PFSK-1 (cell line): Measurements from ENCODE around the gene ITGA11.

Experiments
- FOXP2 ChIP-seq: optimal IDR thresholded peaks from 2 replicates; pipeline ENCODE3; 2011; ENCODE audit warnings: borderline replicate concordance, control low read depth, inconsistent platforms; ENCODE audit not compliant: insufficient read depth; ENCODE audit errors: extremely low read length, extremely low read depth
- POLR2AphosphoS5 ChIP-seq: IDR thresholded peaks from 2 replicates; pipeline ENCODE4 v1.6.1; 2012; ENCODE audit warnings: low read depth, mild to moderate bottlenecking, control low read depth, low read length, moderate library complexity
- SIN3A ChIP-seq: IDR thresholded peaks from 2 replicates; pipeline ENCODE4 v1.6.1; 2012; ENCODE audit warnings: mild to moderate bottlenecking, low read length, moderate library complexity, borderline replicate concordance; ENCODE audit not compliant: insufficient read depth
- TAF1 ChIP-seq: IDR thresholded peaks from 2 replicates; pipeline ENCODE4 v1.6.1; 2012; ENCODE audit warnings: low read length, control low read depth, borderline replicate concordance; ENCODE audit not compliant: insufficient read depth
- TF ChIP-seq, protein P1 (sequence below), 2 experiments: IDR thresholded peaks; 2 replicates each; pipeline versions ENCODE4 v1.6.1 to v1.8.0; 2011 to 2012; ENCODE audit warnings: low read depth in 2 of 2, low read length in 2 of 2, control low read depth in 1 of 2, inconsistent platforms in 1 of 2, mild to moderate bottlenecking in 1 of 2, moderate library complexity in 1 of 2; ENCODE audit not compliant: insufficient read depth in 1 of 2

Gene ITGA11

DNA sequence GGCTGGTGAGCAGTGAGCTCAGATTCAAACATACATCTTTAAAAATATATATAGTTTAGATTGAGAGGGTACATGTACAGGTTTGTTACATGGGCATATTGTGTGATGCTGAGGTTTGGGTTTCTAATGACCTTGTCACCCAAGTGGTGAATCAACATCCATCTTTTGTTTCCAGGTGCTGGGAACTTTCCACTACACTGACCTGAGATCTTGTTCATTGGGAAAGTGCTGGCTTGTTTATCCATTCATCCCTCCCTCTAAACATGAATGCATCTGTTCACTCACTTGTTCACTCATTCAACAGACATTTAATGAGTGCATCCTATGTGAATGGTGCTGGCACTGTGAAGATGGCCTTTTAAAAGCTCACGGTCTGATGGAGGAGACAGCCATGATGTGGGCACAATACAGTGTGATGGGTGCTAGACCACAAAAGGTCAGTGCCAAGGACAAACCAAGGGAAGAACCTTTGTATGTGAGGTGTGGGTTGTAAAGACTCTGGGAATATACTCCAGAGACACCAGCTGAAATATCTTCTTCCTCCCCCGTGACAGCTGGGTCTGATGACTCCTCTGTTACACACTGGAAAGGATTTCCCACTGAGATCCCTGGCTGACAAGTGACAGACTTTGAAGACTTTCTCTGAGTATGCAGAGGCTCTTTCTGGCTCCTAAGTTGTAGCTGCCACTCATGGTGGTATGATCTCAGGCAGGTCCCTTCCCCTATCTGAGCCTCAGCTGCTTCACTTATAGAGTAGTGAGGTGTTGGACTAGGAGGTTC is 16.2 kb upstream of the ITGA11 start:
- TF ChIP-seq, protein P1, sequence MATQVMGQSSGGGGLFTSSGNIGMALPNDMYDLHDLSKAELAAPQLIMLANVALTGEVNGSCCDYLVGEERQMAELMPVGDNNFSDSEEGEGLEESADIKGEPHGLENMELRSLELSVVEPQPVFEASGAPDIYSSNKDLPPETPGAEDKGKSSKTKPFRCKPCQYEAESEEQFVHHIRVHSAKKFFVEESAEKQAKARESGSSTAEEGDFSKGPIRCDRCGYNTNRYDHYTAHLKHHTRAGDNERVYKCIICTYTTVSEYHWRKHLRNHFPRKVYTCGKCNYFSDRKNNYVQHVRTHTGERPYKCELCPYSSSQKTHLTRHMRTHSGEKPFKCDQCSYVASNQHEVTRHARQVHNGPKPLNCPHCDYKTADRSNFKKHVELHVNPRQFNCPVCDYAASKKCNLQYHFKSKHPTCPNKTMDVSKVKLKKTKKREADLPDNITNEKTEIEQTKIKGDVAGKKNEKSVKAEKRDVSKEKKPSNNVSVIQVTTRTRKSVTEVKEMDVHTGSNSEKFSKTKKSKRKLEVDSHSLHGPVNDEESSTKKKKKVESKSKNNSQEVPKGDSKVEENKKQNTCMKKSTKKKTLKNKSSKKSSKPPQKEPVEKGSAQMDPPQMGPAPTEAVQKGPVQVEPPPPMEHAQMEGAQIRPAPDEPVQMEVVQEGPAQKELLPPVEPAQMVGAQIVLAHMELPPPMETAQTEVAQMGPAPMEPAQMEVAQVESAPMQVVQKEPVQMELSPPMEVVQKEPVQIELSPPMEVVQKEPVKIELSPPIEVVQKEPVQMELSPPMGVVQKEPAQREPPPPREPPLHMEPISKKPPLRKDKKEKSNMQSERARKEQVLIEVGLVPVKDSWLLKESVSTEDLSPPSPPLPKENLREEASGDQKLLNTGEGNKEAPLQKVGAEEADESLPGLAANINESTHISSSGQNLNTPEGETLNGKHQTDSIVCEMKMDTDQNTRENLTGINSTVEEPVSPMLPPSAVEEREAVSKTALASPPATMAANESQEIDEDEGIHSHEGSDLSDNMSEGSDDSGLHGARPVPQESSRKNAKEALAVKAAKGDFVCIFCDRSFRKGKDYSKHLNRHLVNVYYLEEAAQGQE (IDR thresholded peaks at IDR 0.05; ENCODE audit: insufficient read depth in 1 of 2, low read depth in 2 of 2, low read length in 2 of 2) = no peak
- TF ChIP-seq TAF1 (no peak), SIN3A (no peak), POLR2AphosphoS5 (no peak), FOXP2 (no peak)

DNA sequence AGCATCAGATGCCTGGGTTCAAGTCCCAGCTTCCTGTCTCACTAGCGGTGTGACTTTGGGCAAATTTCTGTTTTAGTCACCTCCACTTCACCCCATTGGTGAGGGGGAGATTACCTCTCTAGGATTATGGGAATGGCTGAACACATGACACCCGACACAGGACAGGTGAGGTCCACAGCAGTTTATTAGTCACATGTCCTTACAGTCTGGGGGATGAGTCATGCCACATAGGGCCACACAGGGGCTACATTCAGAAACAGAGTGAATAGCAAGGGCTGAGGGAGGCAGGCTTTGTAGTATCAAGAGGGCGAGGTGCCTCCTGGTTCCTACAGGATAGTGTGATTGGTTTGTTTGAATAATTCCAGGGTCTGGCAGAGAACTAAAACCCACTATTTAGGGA is 15.2 kb upstream of the ITGA11 start:
- no peak for TF ChIP-seq FOXP2
- no peak for TF ChIP-seq SIN3A
- no peak for TF ChIP-seq TAF1
- TF ChIP-seq POLR2AphosphoS5 = no peak
- TF ChIP-seq, protein P1 (IDR thresholded peaks at IDR 0.05; ENCODE audit: insufficient read depth in 1 of 2, low read depth in 2 of 2, low read length in 2 of 2) = no peak

DNA sequence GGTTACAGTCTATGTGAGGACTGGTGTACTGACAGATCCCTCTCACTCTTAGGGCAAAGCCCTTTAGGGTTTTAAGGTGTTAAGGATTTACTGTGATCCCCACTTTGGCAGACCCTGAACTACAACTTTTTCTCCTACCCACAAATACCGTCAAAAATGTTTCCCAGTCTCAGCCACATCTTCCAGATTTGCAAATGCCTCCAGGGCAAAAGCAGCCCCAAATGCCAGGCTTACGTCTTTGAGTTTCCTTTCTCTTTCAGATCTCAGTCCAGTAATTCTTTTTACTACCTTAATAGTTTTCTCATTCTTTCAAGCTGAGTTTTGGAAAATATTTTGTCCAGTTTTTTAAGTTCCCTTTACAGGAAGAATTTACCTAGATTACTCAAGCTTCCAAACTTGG is 13.4 kb upstream of the ITGA11 start:
- TF ChIP-seq TAF1 (no peak), SIN3A (no peak), POLR2AphosphoS5 (no peak), FOXP2 (no peak)
- TF ChIP-seq, protein P1 (IDR thresholded peaks at IDR 0.05; ENCODE audit: insufficient read depth in 1 of 2, low read depth in 2 of 2, low read length in 2 of 2) = no peak

DNA sequence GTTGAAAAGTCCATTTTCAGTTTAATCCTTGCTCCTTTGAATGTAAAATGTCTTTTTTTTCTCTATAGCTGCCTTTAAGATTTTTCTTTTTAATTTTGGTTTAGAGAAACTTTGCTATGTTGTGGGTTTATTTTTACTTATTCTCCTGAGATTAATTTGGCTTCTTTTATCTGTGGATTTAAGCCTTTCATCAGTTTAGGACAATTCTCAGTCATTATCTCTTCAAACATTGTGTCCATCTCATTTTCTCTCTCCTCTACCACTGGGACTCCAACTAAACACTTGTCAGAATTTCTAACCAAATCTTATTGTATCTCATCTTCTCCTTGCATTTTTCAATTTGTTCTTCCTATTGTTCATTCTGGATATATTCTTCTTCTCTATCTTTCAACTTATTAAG is 12.4 kb upstream of the ITGA11 start:
- TF ChIP-seq SIN3A = no peak
- TF ChIP-seq POLR2AphosphoS5 = no peak
- TF ChIP-seq FOXP2 = no peak
- TF ChIP-seq, protein P1 (IDR thresholded peaks at IDR 0.05; ENCODE audit: insufficient read depth in 1 of 2, low read depth in 2 of 2, low read length in 2 of 2) = no peak
- TF ChIP-seq TAF1 = no peak

DNA sequence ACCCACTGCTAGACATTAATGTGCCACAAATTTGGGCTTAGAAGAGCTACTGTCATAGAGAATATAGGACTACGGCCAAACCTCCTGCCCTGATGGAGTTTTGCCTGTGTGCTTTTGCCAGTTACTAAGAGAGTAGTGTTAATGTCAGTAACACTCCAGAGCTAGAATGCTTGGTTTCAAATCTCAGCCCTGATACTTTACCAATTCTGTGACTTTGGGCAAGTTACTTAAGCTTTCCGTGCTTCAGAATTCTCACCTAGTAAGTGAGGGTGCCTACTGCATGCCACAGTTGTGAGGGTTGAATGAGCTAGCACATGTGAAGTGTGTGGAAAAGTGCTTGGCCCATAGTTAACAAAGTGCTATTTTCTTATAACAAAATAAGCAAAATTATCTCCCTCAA is 10.9 kb upstream of the ITGA11 start:
- TF ChIP-seq, protein P1 (IDR thresholded peaks at IDR 0.05; ENCODE audit: insufficient read depth in 1 of 2, low read depth in 2 of 2, low read length in 2 of 2) = no peak
- TF ChIP-seq FOXP2 (no peak), POLR2AphosphoS5 (no peak), TAF1 (no peak), SIN3A (no peak)
